Endometrium (tissue), 2 donors: Measurements from ENCODE around the gene AGO3.
"Not testable (repeated sequence)": the region's sequence is repeated elsewhere in the genome, so short reads cannot be mapped to it uniquely, and the experiment has no call there.

Experiments
- FAIRE-seq: peaks from 2 replicates; lab custom pipeline; 2012; peaks lifted over from hg19 to GRCh38; lab: Jason Lieb, UNC
- donor health status: control.
- donor health status: control.

Gene AGO3

GRCh38 chr1:36008546-36009197 is 77.8 kb downstream of the AGO3 start:
- no peak for FAIRE-seq

DNA sequence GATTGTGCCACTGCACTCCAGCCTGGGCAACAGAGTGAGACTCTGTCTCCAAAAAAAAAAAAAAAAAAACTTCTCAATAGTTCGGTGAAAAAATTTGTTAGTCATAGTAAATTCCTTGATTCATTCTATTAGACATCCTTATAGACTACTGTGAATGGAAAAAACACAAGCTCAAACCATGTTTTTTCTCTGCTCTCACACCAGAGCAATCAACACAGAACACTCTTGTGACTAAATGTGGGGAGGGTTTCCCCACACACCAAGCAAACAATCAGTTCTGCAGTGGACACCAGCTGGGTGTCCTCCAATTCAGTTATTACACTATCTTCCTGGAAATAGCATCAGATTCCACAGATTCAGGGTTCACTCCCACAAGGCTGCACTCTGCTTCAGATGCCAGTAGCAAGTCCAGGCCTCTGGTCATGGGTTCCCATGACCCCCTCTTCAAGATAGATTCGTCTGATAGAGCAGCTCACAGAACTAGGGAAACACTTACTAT is 83.9 kb downstream of the AGO3 start:
- FAIRE-seq: no peak

GRCh38 chr1:36016686-36017085 is 85.8 kb downstream of the AGO3 start:
- no peak for FAIRE-seq

GRCh38 chr1:36023098-36023769 is 92.3 kb downstream of the AGO3 start:
- FAIRE-seq: no peak

DNA sequence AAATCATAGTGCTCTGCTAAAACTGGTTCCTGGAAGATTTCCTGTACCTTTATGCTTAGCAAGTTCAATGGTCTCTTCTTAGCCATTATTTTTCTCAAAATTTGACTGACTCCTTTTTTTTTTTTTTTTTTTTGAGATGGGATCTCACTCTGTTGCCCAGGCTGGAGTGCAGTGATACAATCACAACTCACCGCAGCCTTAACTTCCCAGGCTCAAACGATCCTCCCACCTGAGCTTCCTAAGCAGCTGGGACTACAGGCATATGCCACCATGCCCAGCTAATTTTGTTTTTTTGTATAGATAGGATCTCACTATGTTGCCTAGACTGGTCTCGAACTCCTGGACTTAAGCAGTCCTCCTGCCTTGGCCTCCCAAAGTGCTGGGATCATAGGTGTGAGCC is 93.1 kb downstream of the AGO3 start:
- FAIRE-seq: not testable (repeated sequence)

DNA sequence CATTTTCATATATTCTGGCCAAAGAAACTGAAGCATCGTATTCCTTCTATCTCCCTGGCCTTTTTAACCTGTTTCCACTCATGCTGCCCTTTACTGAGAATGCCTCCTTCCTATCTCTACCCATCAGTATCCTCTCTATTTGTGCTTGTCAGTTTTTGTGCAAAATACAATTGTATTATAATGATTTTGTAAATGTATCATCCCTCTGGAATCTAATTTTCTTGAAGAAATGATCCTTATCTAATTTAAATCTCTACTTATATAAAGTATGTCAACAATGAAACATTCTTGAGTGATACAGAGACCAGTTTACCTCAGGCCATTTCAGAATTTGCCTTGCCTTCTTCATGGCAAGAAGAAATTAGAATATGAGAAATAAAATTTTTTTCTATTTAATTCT is 93.9 kb downstream of the AGO3 start:
- FAIRE-seq: no peak

DNA sequence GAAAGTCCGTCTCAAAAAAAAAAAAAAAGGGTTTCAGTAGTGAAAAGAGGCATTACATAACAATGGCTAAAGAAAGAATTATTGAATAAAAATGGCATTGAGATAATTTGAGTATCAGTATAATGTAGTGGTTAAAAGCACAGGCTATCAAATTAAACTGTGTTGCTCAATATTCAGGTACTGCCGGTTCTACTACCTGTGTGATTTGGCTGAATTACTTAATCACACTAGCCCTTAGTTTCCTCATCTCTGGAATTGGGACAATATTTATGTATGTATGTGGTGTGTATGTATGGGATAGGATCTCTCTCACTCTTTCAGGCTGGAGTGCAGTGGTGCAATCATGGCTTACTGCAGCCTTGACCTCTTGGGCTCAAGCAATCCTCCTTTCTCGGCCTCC is 96.9 kb downstream of the AGO3 start:
- no peak for FAIRE-seq

DNA sequence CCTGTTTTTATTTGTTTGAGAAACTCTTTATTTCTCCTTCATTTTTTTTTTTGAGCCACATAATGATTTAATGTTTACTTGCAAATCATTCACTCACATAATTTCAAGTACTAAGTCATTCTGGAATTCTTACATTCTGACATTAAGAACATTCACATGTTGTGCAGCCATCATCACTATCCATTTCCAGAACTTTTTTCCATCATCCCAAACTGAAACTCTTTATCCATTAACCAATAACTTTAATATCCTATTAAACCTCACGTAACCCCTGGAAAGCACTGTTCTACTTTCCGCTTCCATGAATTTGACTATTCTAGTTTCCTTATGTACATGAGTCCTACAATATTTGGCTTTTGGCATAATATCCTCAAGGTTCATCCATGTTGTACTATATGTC is 100.5 kb downstream of the AGO3 start:
- no peak for FAIRE-seq

DNA sequence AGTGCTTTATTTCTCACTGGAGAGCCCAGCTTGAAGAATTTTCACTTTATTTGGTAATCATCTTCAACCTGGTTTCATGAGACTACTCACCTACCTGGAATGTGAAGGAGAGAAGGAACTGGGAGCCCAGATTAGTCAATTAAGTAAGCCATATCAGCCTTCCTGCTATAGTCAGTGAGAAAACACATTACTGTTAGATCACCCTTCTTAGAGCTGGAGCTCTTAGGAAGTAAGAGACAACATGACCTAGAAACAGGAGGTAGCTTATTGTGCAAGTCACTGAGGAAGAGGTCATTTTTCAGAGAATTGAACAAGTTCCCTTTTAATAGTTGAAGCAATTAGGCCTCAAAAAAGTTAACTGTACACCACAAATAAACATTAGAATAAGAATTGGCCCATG is 103.8 kb downstream of the AGO3 start:
- FAIRE-seq: no peak

GRCh38 chr1:36035154-36035553 is 104.2 kb downstream of the AGO3 start:
- no peak for FAIRE-seq

DNA sequence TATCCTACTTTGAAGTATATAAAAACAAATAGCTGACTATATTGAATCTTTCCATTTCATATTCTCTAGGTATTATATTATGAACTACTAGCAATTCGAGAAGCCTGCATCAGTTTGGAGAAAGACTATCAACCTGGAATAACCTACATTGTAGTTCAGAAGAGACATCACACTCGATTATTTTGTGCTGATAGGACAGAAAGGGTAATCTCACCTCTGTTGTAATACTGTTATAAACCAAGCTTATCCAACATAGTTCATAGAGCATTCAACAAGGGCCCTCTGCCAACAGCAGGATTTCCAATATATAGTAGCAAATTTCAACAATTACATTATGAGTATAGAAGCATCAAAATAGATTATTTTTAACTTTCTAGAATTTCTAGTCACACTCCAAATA is 109.3 kb downstream of the AGO3 start:
- FAIRE-seq: no peak

- no peak for FAIRE-seq
Measured at GRCh38 chr1:36051821-36052220, 120.9 kb downstream of the AGO3 start.

GRCh38 chr1:36053978-36054377 is 123.1 kb downstream of the AGO3 start:
- no peak for FAIRE-seq

GRCh38 chr1:36055706-36056105 is 124.8 kb downstream of the AGO3 start:
- FAIRE-seq: no peak

GRCh38 chr1:36062315-36062714 is 131.4 kb downstream of the AGO3 start:
- no peak for FAIRE-seq

- no peak for FAIRE-seq
Measured at GRCh38 chr1:36067871-36068270, 137.0 kb downstream of the AGO3 start.

GRCh38 chr1:36068866-36069265 is 138.0 kb downstream of the AGO3 start:
- FAIRE-seq: no peak

GRCh38 chr1:36070349-36070748 is 139.4 kb downstream of the AGO3 start:
- FAIRE-seq: no peak

- no peak for FAIRE-seq
Measured at GRCh38 chr1:36076979-36077573, 146.2 kb downstream of the AGO3 start.

- FAIRE-seq: no peak
Measured at GRCh38 chr1:36080236-36080635, 149.3 kb downstream of the AGO3 start.

- FAIRE-seq: no peak
Measured at GRCh38 chr1:36080801-36081200, 149.9 kb downstream of the AGO3 start.

DNA sequence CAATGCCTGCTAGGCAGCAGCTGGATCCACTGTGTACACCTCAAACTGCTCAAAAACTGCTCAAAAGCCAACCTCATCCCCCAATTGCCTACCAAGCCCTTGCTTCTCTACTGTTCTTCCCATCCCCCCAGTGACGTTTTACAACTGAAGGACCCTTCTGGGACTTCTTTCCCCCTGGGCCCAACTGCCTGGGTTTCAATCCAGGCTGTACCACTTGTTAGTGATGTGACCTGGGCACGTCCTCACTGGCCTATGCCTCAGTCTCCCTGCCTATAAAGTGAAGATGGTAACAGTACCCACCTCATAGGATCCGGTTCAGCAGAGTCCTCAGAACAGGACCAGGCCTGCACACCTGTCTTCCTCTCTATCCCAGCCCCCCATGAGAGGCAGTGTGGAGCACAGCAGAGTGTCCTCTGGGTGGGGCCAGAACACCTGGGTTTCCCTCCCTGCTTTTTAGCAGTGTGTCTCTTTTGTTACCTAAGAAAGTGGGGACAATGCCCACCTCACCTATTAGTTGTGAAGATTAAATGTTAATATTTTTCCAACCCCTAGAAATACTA is 151.1 kb downstream of the AGO3 start:
- FAIRE-seq: no peak

GRCh38 chr1:36083219-36083618 is 152.3 kb downstream of the AGO3 start:
- FAIRE-seq: no peak
